ENCODE results near the gene COLEC11. TPM values are rescaled to one million over a fixed set of nuclear protein-coding genes. Genes with fewer than 3 reads are reported as not detected.

COLEC11 gene
- total and polyA plus RNA-seq, 10 of the 15 experiments (the other 5 are each of a cell fraction or from before 2014, with no cell fraction given) = 0.08 to 0.74 (median 0.14) TPM; not detected in 4

- H2AFZ ChIP-seq (ENCODE audit: control insufficient read depth, low read depth, low read length) = peak overlapping the region; percentile 63
- intact Hi-C loops (cut with micrococcal nuclease; ENCODE audit: unreplicated experiment) = no loop called here
- CTCF ChIA-PET = no interaction called here
Measured at GRCh38 chr2:3662239-3662638, 67.3 kb downstream of the COLEC11 start.

More at GRCh38 chr2:3662239-3662638, 67.3 kb downstream of the COLEC11 start:
- no peak overlapping the region for H3K9ac ChIP-seq (ENCODE audit: control insufficient read depth, insufficient read depth, low read length)
- in situ Hi-C loops (cut with MboI) = no loop called here
- no peaks in the 10 kb centered on the region for H4K20me1 ChIP-seq (ENCODE audit: control insufficient read depth, insufficient read depth)
- no peaks in the 10 kb centered on the region for H3K79me2 ChIP-seq (ENCODE audit: control insufficient read depth, insufficient read depth, low read length)
- H3K27me3 ChIP-seq (replicated peaks in 1 of 2; ENCODE audit: control insufficient read depth in 2 of 2, insufficient read depth in 2 of 2, low read length in 1 of 2) = no peaks in the 10 kb centered on the region
- H3K9me3 ChIP-seq (replicated peaks; ENCODE audit: control insufficient read depth, insufficient read depth, low read length) = peaks cover 3% of the 10 kb centered on the region; the same call in 2 of the 3 replicates
- RAD21 ChIA-PET (ENCODE audit: unreplicated experiment) = interaction anchor here (1.1 to 2.2 kb wide), 2 partner anchors 11 to 240 kb away, joined by 3 to 6 read pairs; no protein-coding TSS in a partner anchor
- DNase-seq (ENCODE audit: low read depth, low spot score) (no peak), ATAC-seq (peak; percentile 32), FAIRE-seq (no peak)
- no peak overlapping the region for H3K27ac ChIP-seq (ENCODE audit: control insufficient read depth, insufficient read depth)
- POLR2A ChIA-PET = no interaction called here
- no peak overlapping the region for H3K4me3 ChIP-seq
- no peak overlapping the region for H3K4me2 ChIP-seq (ENCODE audit: control insufficient read depth, insufficient read depth)
- H3K36me3 ChIP-seq (ENCODE audit: control insufficient read depth in 2 of 2, insufficient read depth in 2 of 2, low read length in 1 of 2) = no peaks in the 10 kb centered on the region
- TF ChIP-seq CTCF (IDR thresholded peaks at IDR 0.05 in 2 of 3, conservative IDR thresholded peaks at IDR 0.05 in 1 of 3; ENCODE audit: control insufficient read depth in 2 of 3, extremely low read depth in 1 of 3, insufficient read depth in 1 of 3, low read depth in 3 of 3, low read length in 3 of 3) (peak in 1 of 3 experiments; percentile 20; a peak in 1 of 6 replicates), ZBTB33 (IDR thresholded peaks at IDR 0.05) (no peak)
- 27% methylated on average over 6 of the region's 6 CpGs for WGBS (ENCODE audit: insufficient coverage, insufficient replicate concordance, low lambda C conversion rate, missing lambda C conversion rate)
- peaks cover 15% of the 10 kb centered on the region for H3K4me1 ChIP-seq (ENCODE audit: control insufficient read depth, insufficient read depth, low read length)
- SMC1A ChIA-PET (ENCODE audit: uncharacterized antibody, unreplicated experiment) = no interaction called here
- BruUV-seq (replicated peaks) = no TSS peak

Data from GM12878 (cell line).